ENCODE data around the gene LONP1. TPM values are rescaled to one million over a fixed set of nuclear protein-coding genes. Genes with fewer than 3 reads are reported as not detected.
"Not testable (repeated sequence)": the region's sequence is repeated elsewhere in the genome, so short reads cannot be mapped to it uniquely, and the experiment has no call there.

LONP1 gene, protein sequence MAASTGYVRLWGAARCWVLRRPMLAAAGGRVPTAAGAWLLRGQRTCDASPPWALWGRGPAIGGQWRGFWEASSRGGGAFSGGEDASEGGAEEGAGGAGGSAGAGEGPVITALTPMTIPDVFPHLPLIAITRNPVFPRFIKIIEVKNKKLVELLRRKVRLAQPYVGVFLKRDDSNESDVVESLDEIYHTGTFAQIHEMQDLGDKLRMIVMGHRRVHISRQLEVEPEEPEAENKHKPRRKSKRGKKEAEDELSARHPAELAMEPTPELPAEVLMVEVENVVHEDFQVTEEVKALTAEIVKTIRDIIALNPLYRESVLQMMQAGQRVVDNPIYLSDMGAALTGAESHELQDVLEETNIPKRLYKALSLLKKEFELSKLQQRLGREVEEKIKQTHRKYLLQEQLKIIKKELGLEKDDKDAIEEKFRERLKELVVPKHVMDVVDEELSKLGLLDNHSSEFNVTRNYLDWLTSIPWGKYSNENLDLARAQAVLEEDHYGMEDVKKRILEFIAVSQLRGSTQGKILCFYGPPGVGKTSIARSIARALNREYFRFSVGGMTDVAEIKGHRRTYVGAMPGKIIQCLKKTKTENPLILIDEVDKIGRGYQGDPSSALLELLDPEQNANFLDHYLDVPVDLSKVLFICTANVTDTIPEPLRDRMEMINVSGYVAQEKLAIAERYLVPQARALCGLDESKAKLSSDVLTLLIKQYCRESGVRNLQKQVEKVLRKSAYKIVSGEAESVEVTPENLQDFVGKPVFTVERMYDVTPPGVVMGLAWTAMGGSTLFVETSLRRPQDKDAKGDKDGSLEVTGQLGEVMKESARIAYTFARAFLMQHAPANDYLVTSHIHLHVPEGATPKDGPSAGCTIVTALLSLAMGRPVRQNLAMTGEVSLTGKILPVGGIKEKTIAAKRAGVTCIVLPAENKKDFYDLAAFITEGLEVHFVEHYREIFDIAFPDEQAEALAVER
- 34.6 and 38.2 TPM in 2 replicates for total RNA-seq (2014; rRNA removed; shearing (Covaris generic))

DNA sequence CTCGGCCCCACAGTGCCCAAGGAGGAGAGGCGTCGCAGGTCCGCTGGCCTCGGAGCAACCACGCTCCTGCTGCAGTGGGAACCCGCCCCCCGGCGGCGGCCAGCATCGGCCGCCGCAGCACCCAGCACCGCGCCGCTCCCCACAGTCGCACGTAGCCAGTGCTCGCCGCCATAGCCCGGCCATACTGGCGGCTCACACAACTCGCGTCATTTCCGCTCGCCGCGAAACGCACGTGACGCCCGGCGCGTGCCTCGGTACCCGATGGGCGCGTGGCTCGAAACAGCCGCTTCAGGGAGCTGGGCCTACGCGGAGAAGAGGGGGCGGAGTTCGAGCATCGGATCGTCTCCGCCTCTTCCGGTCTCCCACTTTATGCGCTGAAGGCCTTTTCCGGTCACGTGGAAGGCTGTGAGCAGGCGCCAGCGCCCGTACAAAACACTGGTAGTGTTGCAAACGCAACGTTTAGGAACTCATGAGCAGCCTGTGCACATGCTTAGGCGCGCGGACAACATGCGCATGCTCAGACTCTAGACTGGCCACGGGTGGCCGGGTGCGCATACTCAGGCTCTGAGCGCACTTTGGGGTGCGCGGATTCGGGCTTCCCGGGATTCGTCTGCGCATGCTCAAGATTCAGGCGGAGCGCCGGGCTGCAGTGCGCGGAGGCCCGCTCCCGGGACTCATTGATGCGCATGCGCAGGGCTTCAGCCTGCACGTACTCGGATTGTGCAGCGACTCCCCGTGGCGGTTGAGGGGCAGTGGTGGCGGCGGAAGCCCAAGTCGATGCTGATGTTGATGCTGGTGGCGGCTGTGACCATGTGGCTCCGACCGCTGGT, at the start of gene LONP1, which contains the start of gene CATSPERD:
TSS of gene LONP1 (minus strand) at position 186 of the 830 bp plus-strand sequence. CDS start at position 172, 14 bp downstream.
TSS of gene CATSPERD (plus strand) at position 677 of the 830 bp plus-strand sequence. CDS start at position 778, 101 bp downstream.
- DNase-seq (ENCODE audit: low read depth), result peak; percentile 98

DNA sequence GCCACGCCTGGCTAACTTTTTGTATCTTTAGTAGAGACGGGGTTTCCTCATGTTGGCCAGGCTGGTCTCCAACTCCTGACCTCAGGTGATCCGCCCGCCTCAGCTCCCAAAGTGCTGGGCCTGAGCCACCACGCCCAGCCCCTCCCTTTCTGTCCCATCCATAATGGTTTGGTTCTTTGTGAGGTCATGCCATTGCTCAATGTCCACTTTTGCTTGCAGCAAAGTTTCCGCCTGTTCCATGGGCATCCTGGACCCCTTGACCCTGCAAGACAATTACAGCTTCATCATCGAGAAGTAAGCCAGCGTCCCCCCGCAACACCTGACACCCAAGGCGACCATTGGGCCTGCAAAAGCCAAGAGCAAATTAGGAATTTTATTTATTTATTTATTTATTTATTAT, 48.0 kb upstream of the LONP1 start:
- DNase-seq (ENCODE audit: low read depth), result no peak

DNA sequence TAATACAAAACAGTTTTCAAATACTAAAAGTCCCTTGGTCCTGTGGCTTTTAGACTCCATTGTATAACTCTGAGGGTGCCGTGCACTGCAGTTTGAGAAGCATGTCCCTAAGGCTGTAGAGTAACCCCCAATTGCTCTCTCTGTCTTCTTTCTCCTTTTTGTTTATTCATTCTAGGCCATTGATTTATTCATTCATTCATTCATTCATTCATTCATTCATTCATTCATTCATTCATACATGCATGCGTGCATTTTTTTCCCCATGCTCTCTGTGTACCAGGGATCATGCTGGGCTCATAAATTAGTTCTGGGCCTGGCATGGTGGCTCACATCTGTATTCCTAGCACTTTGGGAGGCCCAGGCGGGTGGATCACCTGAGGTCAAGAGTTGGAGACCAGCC, 45.3 kb upstream of the LONP1 start:
- no peak for DNase-seq (ENCODE audit: low read depth)

DNA sequence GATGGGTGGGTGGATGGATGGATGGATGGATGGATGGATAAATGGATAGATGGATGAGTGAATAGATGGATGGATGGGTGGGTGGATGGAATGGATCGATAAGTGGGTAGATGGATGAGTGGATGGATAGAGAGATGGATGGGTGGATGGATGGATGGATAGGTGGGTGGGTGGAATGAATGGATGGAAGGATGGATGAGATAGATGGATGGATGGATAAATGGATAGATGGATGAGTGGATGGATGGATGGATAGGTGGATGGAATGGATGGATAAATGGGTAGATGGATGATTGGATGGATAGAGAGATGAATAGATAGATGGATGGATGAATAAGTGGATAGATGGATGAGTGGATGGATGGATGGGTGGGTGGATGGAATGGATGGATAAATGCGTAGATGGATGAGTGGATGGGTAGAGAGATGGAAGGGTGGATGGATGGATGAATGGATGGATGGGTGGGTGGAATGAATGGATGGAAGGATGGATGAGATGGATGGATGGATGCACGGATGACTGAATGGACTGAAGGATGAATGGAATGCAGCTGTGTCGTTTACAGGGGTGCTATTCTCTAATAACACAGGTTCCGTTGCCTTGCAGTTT, 42.8 kb upstream of the LONP1 start:
- DNase-seq (ENCODE audit: low read depth), result no peak

DNA sequence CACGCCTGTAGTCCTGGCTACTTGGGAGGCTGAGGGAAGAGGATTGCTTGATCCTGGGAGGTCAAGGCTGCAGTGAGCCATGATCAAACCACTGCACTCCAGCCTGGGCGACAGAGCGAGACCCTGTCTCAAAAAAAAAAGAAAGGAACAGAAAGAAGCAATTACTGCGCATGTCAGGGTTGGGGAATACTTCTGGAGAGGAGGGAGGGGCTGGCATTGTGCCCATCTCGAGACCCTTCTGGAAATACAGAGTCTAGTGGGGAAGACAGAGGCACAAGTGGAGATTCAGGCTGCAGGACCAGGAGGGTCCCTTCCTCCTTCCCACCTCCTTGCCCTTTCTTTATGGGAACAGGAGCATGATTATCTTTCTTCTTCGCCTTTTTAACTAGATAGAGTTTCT, 33.8 kb upstream of the LONP1 start:
- no peak for DNase-seq (ENCODE audit: low read depth)

DNA sequence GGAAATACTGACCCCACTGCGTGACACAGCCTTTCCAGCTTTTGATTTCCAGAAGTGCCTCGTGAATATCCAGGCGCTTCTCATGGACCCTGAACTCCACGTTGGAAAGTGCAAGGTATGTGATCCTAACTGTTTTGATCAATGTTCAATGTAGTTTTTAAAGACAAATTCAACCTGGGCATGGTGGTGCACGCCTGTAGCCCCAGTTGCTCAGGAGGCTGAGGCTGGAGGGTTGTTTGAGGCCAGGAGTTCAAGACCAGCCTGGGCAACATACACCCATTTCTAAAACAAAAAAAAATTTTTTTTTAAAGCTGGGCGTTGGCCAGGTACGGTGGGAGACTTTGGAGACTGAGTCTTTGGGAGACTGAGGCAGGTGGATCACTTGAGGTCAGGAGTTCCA, 31.8 kb upstream of the LONP1 start:
- DNase-seq (ENCODE audit: low read depth), result no peak

DNA sequence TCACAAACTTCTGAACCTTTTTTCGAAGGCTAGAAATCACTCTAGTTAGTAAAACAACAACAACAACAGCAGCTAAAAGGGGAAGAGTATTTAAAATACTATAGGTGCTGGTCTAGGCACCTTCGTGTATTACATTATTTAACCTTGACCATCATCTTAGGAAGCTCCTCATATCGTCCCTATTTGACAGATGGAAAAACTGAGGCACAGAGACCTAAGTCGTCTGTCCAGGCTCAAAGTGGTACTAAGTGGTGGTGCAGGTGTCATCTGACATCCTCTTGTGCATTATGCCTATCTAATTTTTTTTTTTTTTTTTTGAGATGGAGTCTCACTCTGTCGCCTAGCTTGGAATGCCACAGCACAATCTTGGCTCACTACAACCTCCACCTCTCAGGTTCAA, 29.6 kb upstream of the LONP1 start:
- no peak for DNase-seq (ENCODE audit: low read depth)

DNA sequence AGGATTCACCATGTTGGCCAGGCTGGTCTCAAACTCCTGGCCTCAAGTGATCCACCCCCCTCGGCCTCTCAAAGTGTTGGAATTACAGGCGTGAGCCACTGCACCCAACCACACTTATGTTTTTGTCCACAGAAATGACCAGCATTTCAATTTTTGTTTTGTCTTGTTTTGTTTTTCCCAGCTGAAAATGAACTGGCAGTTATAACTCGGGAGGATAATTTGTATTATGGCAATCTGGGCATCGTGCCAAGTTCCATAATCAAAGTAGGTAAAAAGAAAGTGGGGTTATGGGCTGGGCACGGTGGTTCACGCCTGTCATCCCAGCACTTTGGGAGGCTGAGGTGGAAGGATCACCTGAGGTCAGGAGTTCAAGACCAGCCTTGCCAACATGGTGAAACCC, 29.0 kb upstream of the LONP1 start:
- DNase-seq (ENCODE audit: low read depth), result not testable (repeated sequence)

DNA sequence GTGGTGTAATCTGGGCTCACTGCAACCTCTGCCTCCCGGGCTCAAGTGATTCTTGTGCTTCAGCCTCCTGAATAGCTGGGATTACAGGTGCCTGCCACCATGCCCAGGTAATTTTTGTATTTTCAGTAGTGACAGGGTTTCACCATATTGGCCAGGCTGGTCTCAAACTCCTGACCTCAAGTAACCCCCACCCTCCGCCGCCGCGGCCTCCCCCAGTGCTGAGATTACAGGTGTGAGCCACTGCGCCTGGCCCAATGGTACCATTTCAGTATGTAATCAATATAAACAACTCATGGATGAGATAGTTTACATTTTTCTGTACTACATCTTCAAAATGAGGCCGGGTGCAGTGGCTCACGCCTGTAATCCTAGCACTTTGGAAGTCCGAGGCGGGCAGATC, 25.1 kb upstream of the LONP1 start:
- DNase-seq (ENCODE audit: low read depth), result not testable (repeated sequence)

DNA sequence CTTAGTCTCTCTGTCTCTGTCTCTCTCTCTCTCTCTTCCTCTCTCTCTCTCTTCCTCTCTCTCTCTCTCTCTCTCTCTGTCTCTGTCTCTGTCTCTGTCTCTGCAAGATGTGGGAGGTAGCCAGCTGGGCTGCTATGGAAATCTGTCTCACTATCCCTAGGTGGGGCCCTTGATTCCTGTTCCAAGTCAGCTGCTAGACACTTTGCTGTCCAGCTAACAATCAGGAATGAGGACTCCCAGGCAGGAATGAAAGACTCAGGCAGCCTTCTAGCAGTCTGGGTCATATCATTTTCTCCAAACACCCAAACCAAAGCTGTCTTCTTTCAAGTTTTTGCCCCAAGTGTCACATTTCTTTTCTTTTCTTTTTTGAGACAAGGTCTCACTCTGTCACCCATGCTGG, 23.7 kb upstream of the LONP1 start:
- DNase-seq (ENCODE audit: low read depth), result no peak

DNA sequence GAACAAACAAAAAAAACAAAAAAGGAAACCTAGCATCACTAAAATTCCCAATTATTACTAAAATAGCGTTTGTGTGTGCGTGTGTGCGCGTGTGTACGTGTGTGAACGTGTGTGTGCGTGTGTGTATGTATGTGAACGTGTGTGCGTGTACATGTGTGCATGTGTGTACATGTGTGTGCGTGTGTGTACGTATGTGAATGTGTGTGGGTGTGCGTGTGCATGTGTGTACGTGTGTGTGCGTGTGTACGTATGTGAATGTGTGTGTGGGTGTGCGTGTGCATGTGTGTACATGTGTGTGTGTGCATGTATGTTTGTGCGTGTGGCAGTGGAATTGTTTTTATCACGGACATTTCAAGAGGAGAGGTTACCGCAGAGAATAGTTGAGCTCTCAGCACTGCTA, 22.1 kb upstream of the LONP1 start:
- no peak for DNase-seq (ENCODE audit: low read depth)

DNA sequence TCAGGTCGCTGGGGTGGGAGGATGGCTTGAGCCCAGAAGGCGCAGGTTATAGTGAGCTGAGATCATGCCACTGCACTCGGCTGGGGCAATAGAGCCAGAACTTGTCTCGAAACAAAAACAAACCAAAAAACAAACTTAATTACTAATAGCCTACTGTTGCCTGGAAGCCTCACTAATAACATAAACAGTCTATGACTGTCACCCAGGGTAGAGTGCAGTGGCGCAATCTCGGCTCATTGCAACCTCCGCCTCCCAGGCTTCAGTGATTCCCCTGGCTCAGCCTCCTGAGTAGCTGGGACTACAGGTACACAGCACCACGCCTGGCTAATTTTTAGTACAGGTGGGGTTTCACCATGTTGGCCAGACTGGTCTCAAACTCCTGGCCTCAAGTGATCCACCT, 18.5 kb upstream of the LONP1 start:
- DNase-seq (ENCODE audit: low read depth), result no peak

DNA sequence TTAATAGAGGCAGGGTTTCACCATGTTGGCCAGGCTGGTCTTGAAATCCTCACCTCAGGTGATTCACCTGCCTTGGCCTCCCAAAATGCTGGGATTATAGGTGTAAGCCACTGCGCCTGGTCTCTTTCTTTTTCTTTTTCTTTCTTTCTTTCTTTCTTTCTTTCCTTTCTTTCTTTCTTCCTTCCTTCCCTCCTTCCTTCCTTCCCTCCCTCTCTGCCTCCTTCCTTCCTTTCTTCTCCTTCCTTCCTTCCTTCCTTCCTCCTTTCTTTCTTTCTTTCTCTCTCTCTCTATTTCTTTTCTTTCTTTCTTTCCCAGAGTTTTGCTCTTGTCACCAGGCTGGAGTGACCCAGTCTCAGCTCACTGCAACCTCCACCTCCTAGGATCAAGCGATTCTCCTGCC, 13.2 kb upstream of the LONP1 start:
- DNase-seq (ENCODE audit: low read depth), result not testable (repeated sequence)

DNA sequence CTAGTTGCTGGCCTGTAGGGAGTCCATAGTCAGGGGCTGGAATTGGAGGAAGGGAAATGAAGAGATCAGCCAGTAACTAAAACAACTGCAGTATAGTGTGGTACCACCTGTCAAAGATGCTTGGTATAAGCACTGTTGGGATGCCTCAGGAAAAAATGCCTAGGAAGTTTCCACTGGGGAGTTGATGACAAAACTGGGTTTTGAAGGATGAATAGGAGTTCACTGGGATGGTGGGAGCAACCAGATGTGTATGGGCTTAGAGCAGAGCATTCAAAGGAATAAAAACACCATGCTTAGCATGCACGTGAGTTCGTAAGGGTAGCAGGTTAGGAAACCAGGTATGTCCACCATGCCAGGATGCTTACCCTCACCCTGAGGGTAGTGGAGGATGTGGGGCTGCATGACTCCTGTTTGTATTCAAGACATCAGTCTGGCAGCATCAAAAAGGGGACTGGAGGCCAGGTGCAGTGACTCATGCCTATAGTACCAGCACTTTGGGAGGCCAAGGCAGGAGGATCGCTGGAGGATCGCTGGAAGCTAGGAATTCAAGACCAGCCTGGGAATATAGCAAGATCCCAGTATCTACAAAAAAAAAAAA, 7.6 kb upstream of the LONP1 start:
- no peak for DNase-seq (ENCODE audit: low read depth)

DNA sequence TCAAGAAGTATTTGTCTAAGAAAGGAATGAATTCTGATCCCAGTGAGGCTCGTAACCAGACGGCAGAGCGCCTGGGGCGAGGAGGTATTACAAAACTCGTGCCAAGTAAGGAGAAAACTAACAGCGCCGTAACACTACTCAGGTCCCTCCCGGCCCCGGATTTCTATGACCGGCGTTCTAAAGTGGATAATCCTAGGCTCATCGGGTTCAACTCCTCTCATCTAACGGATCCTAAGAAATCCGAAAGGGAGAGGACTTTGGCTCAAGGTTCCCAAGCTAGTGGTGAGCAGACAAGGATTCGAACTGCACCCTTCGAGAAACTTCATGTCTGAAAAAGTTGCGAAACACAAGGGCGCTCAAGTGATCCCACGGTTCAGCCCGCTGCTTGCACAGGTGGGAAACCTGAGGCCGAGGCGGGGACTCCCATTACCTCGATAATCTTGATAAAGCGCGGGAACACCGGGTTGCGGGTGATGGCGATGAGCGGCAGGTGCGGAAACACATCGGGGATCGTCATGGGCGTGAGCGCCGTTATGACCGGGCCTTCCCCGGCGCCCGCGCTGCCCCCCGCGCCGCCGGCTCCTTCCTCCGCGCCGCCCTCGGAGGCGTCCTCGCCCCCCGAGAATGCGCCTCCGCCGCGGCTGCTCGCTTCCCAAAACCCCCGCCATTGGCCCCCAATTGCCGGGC, 529 bp downstream of the LONP1 start:
- peak; percentile 37 for DNase-seq (ENCODE audit: low read depth)

DNA sequence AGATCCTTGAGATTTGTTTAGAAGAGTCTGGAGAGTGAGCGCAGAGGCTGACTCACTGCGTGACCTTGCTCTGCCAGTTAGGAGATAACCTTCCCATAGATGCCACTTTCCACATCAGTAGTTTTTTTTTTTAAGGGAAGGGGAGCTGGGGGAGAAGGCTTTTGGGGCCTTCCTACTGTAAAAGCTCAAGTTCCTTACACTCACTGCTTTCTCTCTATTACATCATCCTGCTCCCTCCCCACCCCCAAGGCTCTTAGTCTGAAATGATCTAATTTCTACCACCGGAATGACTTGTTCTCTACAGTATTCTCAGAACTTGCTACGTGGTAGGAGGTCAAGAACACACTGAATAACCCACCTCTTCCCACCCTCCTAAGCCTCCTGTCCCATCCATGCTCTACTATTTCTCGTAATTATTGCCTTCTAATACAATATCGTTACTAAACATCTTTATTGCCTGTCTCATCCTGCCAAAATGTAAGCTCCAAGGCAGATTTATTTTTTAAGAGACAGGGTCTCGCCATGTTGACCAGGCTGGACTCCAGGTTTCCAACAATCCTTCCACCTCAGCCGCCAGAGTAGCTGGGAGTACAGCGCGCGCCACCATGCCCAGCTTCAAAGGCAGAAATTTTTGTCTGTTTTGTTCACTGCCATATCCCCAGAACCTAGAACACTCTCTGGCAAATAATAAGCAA, 1.2 kb downstream of the LONP1 start:
- peak; percentile 64 for DNase-seq (ENCODE audit: low read depth)

DNA sequence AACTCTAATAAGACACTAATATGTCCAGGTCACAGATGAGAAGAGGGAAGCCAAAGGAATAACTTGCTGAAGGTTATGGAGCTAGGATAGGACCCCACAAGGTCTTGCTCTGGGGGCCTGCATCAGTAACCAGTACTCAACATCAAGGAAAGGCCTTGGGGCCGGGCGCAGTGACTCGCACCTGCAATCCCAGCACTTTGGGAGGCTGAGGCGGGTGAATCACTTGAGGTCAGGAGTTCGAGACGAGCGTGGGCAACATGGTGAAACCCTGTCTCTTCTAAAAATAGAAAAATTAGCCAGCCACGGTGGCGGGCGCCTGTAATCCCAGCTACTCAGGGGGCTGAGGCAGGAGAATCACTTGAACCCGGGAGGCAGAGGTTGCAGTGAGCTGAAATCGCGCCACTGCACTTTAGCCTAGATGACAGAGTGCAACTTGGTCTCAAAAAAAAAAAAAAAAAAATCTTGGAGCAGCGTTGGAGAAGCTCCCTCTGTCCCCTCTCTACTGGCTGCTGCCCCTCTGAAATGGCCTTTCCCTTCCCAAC, 1.8 kb downstream of the LONP1 start:
- peak; percentile 32 for DNase-seq (ENCODE audit: low read depth)

DNA sequence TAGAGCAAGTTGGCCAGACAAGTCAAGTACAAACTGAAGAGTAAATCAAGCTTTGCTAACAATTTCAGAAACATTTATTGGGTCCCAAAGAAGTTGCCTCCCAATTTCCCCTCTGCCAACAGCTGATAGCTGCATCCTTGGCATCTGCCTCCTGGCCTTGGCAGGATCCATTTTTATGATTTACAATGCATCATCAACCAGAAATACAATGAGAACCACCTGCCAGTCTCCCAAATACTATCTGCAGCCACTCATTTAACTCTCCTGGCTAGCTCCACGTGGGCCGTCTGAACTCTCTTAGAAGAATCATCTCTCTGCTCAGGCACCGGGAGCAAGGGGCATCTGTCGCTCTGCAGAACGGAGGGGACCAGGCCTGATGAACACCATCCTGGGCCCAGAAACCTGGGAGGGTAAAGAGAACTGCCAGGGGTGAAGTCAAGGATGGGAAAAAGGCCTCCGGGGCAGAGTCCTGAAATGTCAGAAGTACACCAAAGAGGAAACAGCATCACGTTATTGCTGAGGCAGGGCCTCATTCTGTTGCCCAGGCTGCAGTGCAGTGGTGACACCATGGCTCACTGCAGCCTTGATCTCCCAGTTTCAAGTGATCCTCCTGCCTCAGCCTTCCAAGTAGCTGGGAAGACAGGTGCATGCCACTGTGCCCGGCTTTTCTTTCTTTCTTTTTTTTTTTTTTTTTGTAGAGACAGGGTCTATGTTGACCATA, 2.6 kb downstream of the LONP1 start:
- DNase-seq (ENCODE audit: low read depth), result no peak

DNA sequence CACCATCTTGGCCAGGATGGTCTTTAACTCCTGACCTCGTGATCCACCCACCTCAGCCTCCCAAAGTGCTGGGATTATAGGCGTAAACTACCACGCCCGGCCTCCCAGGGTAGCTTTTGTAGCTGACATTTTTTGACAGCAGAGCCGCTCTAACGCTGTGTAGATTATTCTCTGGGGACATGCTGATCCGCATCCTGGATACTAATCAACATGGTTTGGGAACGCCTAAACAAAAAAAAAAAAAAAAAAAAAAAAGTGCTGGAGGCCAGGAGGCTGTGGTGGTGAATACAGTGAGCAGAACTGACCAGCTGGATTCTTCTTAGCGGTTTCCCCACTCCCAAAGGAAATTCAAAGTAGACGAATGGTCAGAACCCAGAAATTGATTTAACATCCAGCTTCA, 5.1 kb downstream of the LONP1 start:
- no peak for DNase-seq (ENCODE audit: low read depth)
